HCT116 (cell line): ENCODE measurements around the gene GFY.

Experiments
- CEBPB ChIP-seq: IDR thresholded peaks from 2 replicates; pipeline ENCODE4 v1.6.1; 2012; ENCODE audit warnings: low read depth
- EZH2 ChIP-seq: fragments of 200-600 bp; sonication (generic); IDR thresholded peaks from 2 replicates; pipeline ENCODE4 v1.6.1; 2017; ENCODE audit warnings: antibody characterized with exemption, mixed run types
- MAX ChIP-seq: IDR thresholded peaks from 2 replicates; pipeline ENCODE4 v1.6.1; 2012
- POLR2A ChIP-seq: IDR thresholded peaks from 2 replicates; pipeline ENCODE4 v1.7.0; 2011; ENCODE audit warnings: borderline replicate concordance; ENCODE audit not compliant: insufficient read depth, insufficient read length; ENCODE audit errors: extremely low read depth
- POLR2AphosphoS5 ChIP-seq: IDR thresholded peaks from 2 replicates; pipeline ENCODE4 v1.6.1; 2011; ENCODE audit warnings: mild to moderate bottlenecking, low read depth, low read length, moderate library complexity
- RAD21 ChIP-seq: IDR thresholded peaks from 2 replicates; pipeline ENCODE4 v1.6.1; 2012; ENCODE audit warnings: low read depth, mild to moderate bottlenecking
- SP1 ChIP-seq: IDR thresholded peaks from 2 replicates; pipeline ENCODE4 v1.6.1; 2012; ENCODE audit warnings: low read depth
- SRF ChIP-seq: IDR thresholded peaks from 2 replicates; pipeline ENCODE4 v1.6.1; 2012; ENCODE audit warnings: low read depth
- ZBTB33 ChIP-seq: IDR thresholded peaks from 2 replicates; pipeline ENCODE4 v1.6.1; 2011; ENCODE audit warnings: mild to moderate bottlenecking, low read length, moderate library complexity; ENCODE audit not compliant: insufficient replicate concordance; ENCODE audit errors: extremely low read depth
- ZNF274 ChIP-seq: fragments of 200-500 bp; sonication (Bioruptor generic); IDR thresholded peaks from 2 replicates; pipeline ENCODE4 v1.6.1; 2014; ENCODE audit warnings: mild to moderate bottlenecking, low read depth, low read length, inconsistent platforms
- TF ChIP-seq, protein P1 (sequence below), 3 experiments: fragments of 200-600 bp in 1 of 3; sonication (generic) in 1 of 3; IDR thresholded peaks in 2 of 3; conservative IDR thresholded peaks in 1 of 3; 2 replicates each; pipeline ENCODE4 v1.5.1; 2012 to 2017; ENCODE audit warnings: low read depth in 2 of 3, low read length in 2 of 3, antibody characterized with exemption in 1 of 3, borderline replicate concordance in 1 of 3, control low read depth in 1 of 3, mild to moderate bottlenecking in 1 of 3, mixed read lengths in 1 of 3, mixed run types in 1 of 3, moderate library complexity in 1 of 3; ENCODE audit not compliant: insufficient read depth in 1 of 3

- TF ChIP-seq RAD21, result no peak
- TF ChIP-seq, protein P1, sequence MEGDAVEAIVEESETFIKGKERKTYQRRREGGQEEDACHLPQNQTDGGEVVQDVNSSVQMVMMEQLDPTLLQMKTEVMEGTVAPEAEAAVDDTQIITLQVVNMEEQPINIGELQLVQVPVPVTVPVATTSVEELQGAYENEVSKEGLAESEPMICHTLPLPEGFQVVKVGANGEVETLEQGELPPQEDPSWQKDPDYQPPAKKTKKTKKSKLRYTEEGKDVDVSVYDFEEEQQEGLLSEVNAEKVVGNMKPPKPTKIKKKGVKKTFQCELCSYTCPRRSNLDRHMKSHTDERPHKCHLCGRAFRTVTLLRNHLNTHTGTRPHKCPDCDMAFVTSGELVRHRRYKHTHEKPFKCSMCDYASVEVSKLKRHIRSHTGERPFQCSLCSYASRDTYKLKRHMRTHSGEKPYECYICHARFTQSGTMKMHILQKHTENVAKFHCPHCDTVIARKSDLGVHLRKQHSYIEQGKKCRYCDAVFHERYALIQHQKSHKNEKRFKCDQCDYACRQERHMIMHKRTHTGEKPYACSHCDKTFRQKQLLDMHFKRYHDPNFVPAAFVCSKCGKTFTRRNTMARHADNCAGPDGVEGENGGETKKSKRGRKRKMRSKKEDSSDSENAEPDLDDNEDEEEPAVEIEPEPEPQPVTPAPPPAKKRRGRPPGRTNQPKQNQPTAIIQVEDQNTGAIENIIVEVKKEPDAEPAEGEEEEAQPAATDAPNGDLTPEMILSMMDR (IDR thresholded peaks at IDR 0.05 in 2 of 3, conservative IDR thresholded peaks at IDR 0.05 in 1 of 3; ENCODE audit: borderline replicate concordance in 1 of 3, insufficient read depth in 1 of 3, low read depth in 2 of 3, low read length in 2 of 3), result no peak
- no peak for TF ChIP-seq ZBTB33
- TF ChIP-seq POLR2A, result no peak
- TF ChIP-seq ZNF274, result no peak
- TF ChIP-seq POLR2AphosphoS5, result no peak; the same call in 1 of the 2 replicates
- no peak for TF ChIP-seq SP1
- TF ChIP-seq CEBPB, result no peak
- TF ChIP-seq EZH2, result no peak
- no peak for TF ChIP-seq MAX
- TF ChIP-seq SRF, result no peak
Observed at GRCh38 chr19:49447485-49448431, 22.6 kb downstream of the GFY start.
